Activated CD8-positive, alpha-beta memory T cell treated with anti-CD3 and anti-CD28 coated beads for 36 hours (primary cell): ENCODE data around the gene RGMA. TPM values are rescaled to one million over a fixed set of nuclear protein-coding genes. Genes with fewer than 3 reads are reported as not detected.

ENCODE experiments used
- CTCF ChIA-PET: fragments of 350-600 bp; sonication (Branson Sonifier 250); formaldehyde crosslinking; loops from one replicate; lab custom pipeline; 2021; ENCODE audit warnings: antibody characterized with exemption; lab: Charles Lee
- POLR2A ChIA-PET: fragments of 350-600 bp; sonication (Branson Sonifier 250); formaldehyde crosslinking; loops from one replicate; lab custom pipeline; 2021; ENCODE audit warnings: antibody characterized with exemption; lab: Charles Lee
- total RNA-seq, 2 experiments: library from RNA; stranded (reverse); gene quantifications; one replicate each; pipeline ENCODE4 v1.2.3, GENCODE V29; 2021

RGMA gene
- total RNA-seq, 2 experiments from 2014 or later, result not detected

- POLR2A ChIA-PET, result no interaction called here
- CTCF ChIA-PET, result no interaction called here
Measured at GRCh38 chr15:93103823-93104222, 14.8 kb upstream of the RGMA start.

GRCh38 chr15:93102211-93102610 lies 13.2 kb upstream of the RGMA start:
- ChIA-PET CTCF (no interaction called here), POLR2A (no interaction called here)

- CTCF ChIA-PET, result no interaction called here
Measured at GRCh38 chr15:93093765-93094164, 4.8 kb upstream of the RGMA start.

GRCh38 chr15:93091465-93091864 lies 2.5 kb upstream of the RGMA start:
- CTCF ChIA-PET, result no interaction called here
- POLR2A ChIA-PET, result no interaction called here

More at GRCh38 chr15:93093765-93094164, 4.8 kb upstream of the RGMA start:
- POLR2A ChIA-PET, result no interaction called here

GRCh38 chr15:93089727-93090305 lies 805 bp upstream of the RGMA start:
- ChIA-PET CTCF (no interaction called here), POLR2A (no interaction called here)

GRCh38 chr15:93088200-93088980 lies 621 bp downstream of the RGMA start:
- ChIA-PET CTCF (interaction anchor here (0.8 to 2.3 kb wide), 18 partner anchors 10 to 1031 kb away, joined by 3 to 13 read pairs (median 4); no protein-coding TSS in a partner anchor), POLR2A (no interaction called here)

GRCh38 chr15:93087825-93088199 lies 1.2 kb downstream of the RGMA start:
- ChIA-PET POLR2A (no interaction called here), CTCF (interaction anchor here (0.6 to 2.3 kb wide), 20 partner anchors 11 to 1032 kb away, joined by 3 to 13 read pairs (median 4); no protein-coding TSS in a partner anchor)

GRCh38 chr15:93086791-93087190 lies 2.2 kb downstream of the RGMA start:
- POLR2A ChIA-PET, result no interaction called here
- CTCF ChIA-PET, result interaction anchor here (1.6 to 2.3 kb wide), 2 partner anchors 10 to 16 kb away, joined by 6 to 13 read pairs; no protein-coding TSS in a partner anchor

- ChIA-PET POLR2A (no interaction called here), CTCF (no interaction called here)
Measured at GRCh38 chr15:93085692-93086091, 3.3 kb downstream of the RGMA start.

GRCh38 chr15:93082861-93083260 lies 6.2 kb downstream of the RGMA start:
- CTCF ChIA-PET, result no interaction called here

GRCh38 chr15:93081399-93081798 lies 7.6 kb downstream of the RGMA start:
- POLR2A ChIA-PET, result no interaction called here
- CTCF ChIA-PET, result no interaction called here

More at GRCh38 chr15:93082861-93083260, 6.2 kb downstream of the RGMA start:
- POLR2A ChIA-PET, result no interaction called here

GRCh38 chr15:93080451-93080850 lies 8.6 kb downstream of the RGMA start:
- POLR2A ChIA-PET, result no interaction called here
- CTCF ChIA-PET, result no interaction called here

GRCh38 chr15:93076875-93077274 lies 12.1 kb downstream of the RGMA start:
- POLR2A ChIA-PET, result no interaction called here
- CTCF ChIA-PET, result interaction anchor here (1.7 kb wide), 1 partner anchor 11 kb away, joined by 13 read pairs; no protein-coding TSS in a partner anchor

- CTCF ChIA-PET, result no interaction called here
- POLR2A ChIA-PET, result no interaction called here
Measured at GRCh38 chr15:93076217-93076616, 12.8 kb downstream of the RGMA start.

- ChIA-PET CTCF (interaction anchor here (0.7 kb wide), 1 partner anchor 13 kb away, joined by 5 read pairs; no protein-coding TSS in a partner anchor), POLR2A (no interaction called here)
Measured at GRCh38 chr15:93074599-93074998, 14.4 kb downstream of the RGMA start.

- CTCF ChIA-PET, result no interaction called here
Measured at GRCh38 chr15:93073465-93073952, 15.5 kb downstream of the RGMA start.

GRCh38 chr15:93072411-93073394 lies 16.3 kb downstream of the RGMA start:
- ChIA-PET CTCF (interaction anchor here (1.0 to 1.2 kb wide), 2 partner anchors 15 to 37 kb away, joined by 3 to 4 read pairs; no protein-coding TSS in a partner anchor), POLR2A (no interaction called here)

More at GRCh38 chr15:93073465-93073952, 15.5 kb downstream of the RGMA start:
- POLR2A ChIA-PET, result no interaction called here

- POLR2A ChIA-PET, result no interaction called here
- CTCF ChIA-PET, result interaction anchor here (1.0 to 1.2 kb wide), 2 partner anchors 16 to 37 kb away, joined by 3 to 4 read pairs; no protein-coding TSS in a partner anchor
Measured at GRCh38 chr15:93072011-93072410, 17.0 kb downstream of the RGMA start.

GRCh38 chr15:93071469-93071936 lies 17.5 kb downstream of the RGMA start:
- ChIA-PET CTCF (interaction anchor here (1.2 to 1.9 kb wide), 2 partner anchors 17 to 36 kb away, joined by 4 read pairs; no protein-coding TSS in a partner anchor), POLR2A (no interaction called here)
